ENCODE results near the gene UVRAG.

- no peak for TF ChIP-seq CTCF (IDR thresholded peaks at IDR 0.05; ENCODE audit: insufficient read depth, low read length, poor library complexity, severe bottlenecking)
- no peak for TF ChIP-seq EZH2phosphoT487 (conservative IDR thresholded peaks at IDR 0.05; ENCODE audit: low read length)
Measured at GRCh38 chr11:76096552-76096951, 281.5 kb downstream of the UVRAG start.
